GM18519 (cell line): ENCODE data around the gene C1orf185.
"Not testable (repeated sequence)": the region's sequence is repeated elsewhere in the genome, so short reads cannot be mapped to it uniquely, and the experiment has no call there.

Experiments
- ATAC-seq: cut with Tn5 transposase; IDR thresholded peaks from one replicate; pipeline ENCODE4 v1.9.1; 2021; ENCODE audit warnings: mild to moderate bottlenecking, moderate library complexity; ENCODE audit not compliant: unreplicated experiment, low FRiP score

C1orf185 gene

GRCh38 chr1:51101976-51102375, at the start of gene C1orf185:
C1orf185 (plus strand) TSS chr1:51102228; CDS start chr1:51102234, 6 bp downstream.
- ATAC-seq, result no peak

- no peak for ATAC-seq
Measured at GRCh38 chr1:51058858-51059257, 43.2 kb upstream of the C1orf185 start.

- no peak for ATAC-seq
Measured at GRCh38 chr1:51061231-51061918, 40.7 kb upstream of the C1orf185 start.

- ATAC-seq, result no peak
Measured at GRCh38 chr1:51063121-51063520, 38.9 kb upstream of the C1orf185 start.

- no peak for ATAC-seq
Measured at GRCh38 chr1:51070011-51070410, 32.0 kb upstream of the C1orf185 start.

GRCh38 chr1:51070640-51071039, 31.4 kb upstream of the C1orf185 start:
- no peak for ATAC-seq

GRCh38 chr1:51071291-51072042, 30.6 kb upstream of the C1orf185 start:
- ATAC-seq, result no peak

- no peak for ATAC-seq
Measured at GRCh38 chr1:51072043-51072439, 30.0 kb upstream of the C1orf185 start.

- no peak for ATAC-seq
Measured at GRCh38 chr1:51072651-51073050, 29.4 kb upstream of the C1orf185 start.

- no peak for ATAC-seq
Measured at GRCh38 chr1:51073456-51073855, 28.6 kb upstream of the C1orf185 start.

GRCh38 chr1:51086496-51087271, 15.3 kb upstream of the C1orf185 start:
- no peak for ATAC-seq

- no peak for ATAC-seq
Measured at GRCh38 chr1:51088474-51088873, 13.6 kb upstream of the C1orf185 start.

- ATAC-seq, result no peak
Measured at GRCh38 chr1:51093581-51093980, 8.4 kb upstream of the C1orf185 start.

- no peak for ATAC-seq
Measured at GRCh38 chr1:51097171-51097570, 4.9 kb upstream of the C1orf185 start.

GRCh38 chr1:51100264-51100880, 1.7 kb upstream of the C1orf185 start:
- ATAC-seq, result peak; percentile 73

GRCh38 chr1:51114137-51114536, 12.1 kb downstream of the C1orf185 start:
- no peak for ATAC-seq

GRCh38 chr1:51115714-51116404, 13.8 kb downstream of the C1orf185 start:
- no peak for ATAC-seq

GRCh38 chr1:51119331-51119730, 17.3 kb downstream of the C1orf185 start:
- no peak for ATAC-seq

- ATAC-seq, result no peak
Measured at GRCh38 chr1:51120629-51121028, 18.6 kb downstream of the C1orf185 start.

- not testable (repeated sequence) for ATAC-seq
Measured at GRCh38 chr1:51127152-51127551, 25.1 kb downstream of the C1orf185 start.
